DOHH2 (cell line): Measurements from ENCODE around the gene LYPD6.

ENCODE experiments used
- CTCF ChIP-seq: fragments of 200-600 bp; sonication (generic); IDR thresholded peaks from one replicate; pipeline ENCODE4 v1.5.1; 2014; ENCODE audit warnings: antibody characterized with exemption, mild to moderate bottlenecking, low read depth, low read length; ENCODE audit not compliant: poor library complexity, severe bottlenecking
- EZH2phosphoT487 ChIP-seq: fragments of 200-600 bp; sonication (generic); IDR thresholded peaks from 2 replicates; pipeline ENCODE4 v1.6.1; 2017; ENCODE audit warnings: borderline replicate concordance, mild to moderate bottlenecking, antibody characterized with exemption, low read length, moderate library complexity, mixed read lengths

- TF ChIP-seq CTCF, result no peak
- TF ChIP-seq EZH2phosphoT487, result no peak
Measured at GRCh38 chr2:149470046-149470445, 139.7 kb downstream of the LYPD6 start.
